ENCODE measurements around the gene CRCP.
"Not testable (repeated sequence)": the region's sequence is repeated elsewhere in the genome, so short reads cannot be mapped to it uniquely, and the experiment has no call there.

CRCP gene

DNA sequence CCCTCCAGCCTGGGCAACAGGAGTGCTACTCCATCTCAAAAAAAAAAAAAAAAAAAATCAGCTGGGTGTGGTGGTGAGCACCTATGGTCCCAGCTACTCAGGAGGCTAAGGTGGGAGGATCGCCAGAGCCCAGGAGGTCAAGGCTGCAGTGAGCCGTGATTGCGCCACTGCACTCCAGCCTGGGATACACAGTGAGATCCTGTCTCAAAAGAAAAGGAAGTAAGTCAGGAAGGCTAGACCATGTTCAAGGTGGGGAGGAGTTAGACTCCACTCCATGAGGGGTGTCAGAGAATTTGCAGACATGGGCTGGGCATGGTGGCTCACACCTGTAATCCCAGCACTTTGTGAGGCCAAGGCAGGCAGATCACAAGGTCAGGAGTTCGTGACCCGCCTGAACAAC, 6.2 kb upstream of the CRCP start:
- not testable (repeated sequence) for DNase-seq (ENCODE audit: low read depth)

DNA sequence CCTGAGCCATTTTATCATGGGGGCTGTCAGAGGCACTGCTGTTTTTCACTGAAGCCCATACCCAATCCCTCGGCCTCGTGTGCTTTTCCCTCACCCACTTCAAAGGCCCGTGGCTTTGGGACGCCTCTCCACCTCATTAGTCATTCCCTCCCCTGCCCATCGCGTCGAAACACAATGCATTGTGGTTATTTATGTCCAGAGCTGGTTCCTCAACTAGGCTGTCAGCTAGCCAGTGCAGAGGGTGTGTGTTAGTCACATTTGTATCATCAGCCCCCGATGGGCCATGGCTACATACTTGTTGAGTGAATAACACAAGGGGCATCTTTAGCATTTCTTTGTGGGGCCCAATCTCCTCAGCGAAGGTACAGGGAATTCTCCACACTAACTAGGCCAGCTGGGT, 3.8 kb upstream of the CRCP start:
- DNase-seq (ENCODE audit: low read depth): peak; percentile 84

DNA sequence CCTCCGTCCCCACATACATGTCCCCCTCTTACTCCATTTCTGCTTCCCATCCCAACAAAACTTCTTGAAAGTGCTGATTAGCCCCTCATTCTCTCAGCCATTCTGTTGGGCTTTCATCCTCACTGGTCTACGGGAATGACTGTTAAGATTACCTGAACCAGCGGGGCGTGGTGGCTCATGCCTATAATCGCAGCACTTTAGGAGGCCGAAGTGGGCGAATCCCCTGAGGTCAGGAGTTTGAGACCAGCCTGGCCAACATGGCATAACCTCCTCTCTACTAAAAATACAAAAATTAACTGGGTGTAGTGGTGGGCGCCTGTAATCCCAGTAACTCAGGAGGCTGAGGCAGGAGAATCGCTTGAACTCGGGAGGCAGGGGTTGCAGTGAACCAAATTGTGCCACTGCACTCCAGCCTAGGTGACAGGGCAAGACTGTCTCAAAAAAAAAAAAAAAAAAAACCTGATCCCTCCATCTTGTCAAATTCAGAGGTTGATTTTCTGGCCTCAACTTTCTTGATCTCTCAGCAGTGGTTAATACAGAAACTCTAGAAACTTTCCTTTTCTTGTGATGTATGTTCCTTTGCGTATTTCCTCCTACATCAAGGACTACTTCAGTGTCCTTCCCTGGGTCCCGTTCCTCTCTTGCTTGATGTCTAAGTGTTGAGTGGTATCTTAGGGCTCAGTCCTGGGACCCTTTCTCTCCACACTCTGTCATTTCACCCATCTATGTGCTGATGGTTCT, 2.2 kb downstream of the CRCP start:
- not testable (repeated sequence) for DNase-seq (ENCODE audit: low read depth)

DNA sequence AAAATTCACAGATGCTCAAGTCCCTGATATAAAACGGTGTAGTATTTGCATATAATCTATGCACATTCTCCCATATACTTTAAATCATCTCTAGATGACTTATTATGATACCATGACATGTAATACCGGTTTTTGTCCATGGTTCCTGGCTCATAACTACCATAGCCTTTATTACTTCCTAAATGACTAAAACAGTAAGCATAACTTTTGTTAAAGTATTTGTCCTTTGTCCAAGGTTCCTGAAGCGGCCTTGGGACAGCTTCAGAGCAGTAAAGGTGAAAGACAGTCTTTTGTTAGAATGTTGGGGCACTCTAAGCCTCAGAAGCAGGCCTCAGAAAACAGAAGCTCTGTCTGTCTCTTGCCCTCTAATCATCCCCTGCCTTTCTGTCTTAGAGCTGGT, 4.0 kb downstream of the CRCP start:
- no peak for DNase-seq (ENCODE audit: low read depth)

DNA sequence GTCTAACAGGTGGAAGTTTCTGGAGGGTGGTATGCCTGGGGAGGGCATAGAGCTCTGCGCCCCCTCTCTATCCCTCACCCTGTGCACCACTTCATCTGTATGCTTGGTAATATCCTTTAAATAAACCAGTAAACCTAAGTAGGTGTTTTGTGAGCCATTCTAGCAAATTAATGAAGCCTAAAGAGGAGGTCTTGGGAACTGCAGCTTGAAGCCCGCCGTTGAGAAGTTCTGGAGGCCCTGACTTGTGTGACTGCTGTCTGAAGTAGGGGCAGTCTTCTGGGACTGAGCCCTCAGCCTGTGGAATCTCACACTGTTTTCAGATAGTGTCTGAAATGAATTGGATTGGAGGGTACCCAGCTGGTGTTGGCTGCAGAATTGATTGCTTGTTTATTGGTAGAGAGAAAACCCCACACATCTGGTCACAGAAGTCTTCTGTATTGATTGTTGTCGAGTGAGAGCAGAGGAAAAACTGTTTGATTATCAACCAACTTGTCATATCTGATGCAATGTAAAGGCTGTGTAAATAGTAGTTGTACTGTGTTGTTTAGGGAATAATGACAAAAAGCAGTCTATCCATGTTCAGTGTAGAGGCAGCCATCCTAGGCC, 4.7 kb downstream of the CRCP start:
- no peak for DNase-seq (ENCODE audit: low read depth)

DNA sequence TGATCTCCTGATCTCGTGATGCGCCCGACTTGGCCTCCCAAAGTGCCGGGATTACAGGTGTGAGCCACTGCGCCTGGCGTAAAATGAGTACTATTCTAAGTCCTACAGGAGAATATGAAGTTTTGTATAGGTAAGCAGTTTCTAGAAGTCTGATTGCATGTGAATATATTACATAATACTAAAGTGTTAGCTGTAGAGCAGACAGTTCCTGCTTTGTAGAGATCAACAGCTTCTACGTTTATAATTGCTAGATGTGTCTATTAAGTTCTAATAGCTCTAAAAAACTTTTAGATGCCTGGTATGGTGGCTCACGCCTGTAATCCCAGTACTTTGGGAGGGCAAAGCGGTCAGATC, 8.5 kb downstream of the CRCP start:
- no peak for DNase-seq (ENCODE audit: low read depth)

DNA sequence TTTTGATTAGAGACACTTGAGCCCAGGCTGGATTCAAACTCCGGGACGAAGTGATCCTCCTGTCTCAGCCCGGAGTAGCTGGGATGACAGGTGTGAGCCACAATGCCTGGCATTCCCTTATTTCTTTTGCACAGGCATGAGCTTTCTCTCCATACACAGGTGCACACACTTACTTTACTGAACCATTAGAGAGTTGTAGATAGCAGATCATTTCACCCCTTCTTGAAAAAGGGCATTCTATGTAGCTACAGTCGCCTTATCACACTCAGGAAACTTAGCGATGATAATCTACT, 9.9 kb downstream of the CRCP start:
- not testable (repeated sequence) for DNase-seq (ENCODE audit: low read depth)

DNA sequence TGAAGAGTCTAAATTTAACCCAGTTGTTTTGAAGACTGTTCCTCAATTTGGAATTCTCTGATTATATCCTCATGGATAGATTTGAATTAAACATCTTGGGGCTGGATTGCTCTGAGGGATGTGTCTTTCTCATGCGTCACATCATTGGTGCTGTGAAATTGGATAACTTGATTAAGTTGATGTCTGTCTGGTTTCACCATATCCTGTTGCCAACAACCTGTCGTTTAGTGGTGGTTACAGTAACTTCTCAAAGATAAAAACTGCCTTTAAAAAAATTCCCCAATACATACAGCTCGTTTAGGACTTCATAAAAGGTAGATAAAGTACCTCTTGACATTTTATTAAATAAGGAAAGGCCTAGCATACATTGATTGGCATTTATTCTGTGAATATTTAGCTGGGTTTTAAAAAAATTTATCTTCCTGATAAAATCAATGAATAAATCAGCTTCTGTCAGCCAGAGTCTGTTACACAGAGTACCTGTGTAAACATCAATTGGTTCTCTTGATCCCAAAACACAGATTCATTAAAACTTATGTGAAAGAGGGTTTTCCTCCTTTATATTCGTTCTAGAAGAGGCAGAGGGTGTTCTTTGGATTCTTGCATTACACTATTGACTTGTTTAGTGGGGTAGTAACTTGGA, 10.5 kb downstream of the CRCP start:
- DNase-seq (ENCODE audit: low read depth): no peak

DNA sequence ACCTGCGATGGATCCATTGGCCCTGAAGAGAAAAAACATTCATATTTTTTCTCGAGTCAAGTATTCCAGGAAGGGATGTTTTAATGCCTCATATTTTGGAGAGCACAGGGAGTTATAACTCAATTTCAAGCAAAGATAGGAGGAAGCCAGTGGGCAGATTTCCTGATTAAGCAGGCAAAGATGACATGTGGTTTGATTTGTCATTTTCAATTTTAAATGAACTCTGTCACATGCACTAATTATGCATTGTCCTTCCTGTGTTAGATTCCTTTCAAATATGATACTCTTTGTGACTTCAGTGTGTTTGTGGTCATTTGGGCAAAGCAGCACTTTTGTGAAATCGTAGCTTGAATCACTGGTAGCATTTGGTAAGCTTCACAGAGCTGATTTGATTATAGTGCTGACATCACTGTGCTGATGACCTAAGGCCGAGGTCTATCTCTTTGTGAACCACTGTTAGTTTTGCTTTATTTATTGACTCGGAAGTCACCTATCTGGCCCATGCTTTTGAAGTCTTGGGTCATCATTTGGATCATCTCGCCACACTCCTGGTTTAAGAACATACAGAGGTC, 11.2 kb downstream of the CRCP start:
- not testable (repeated sequence) for DNase-seq (ENCODE audit: low read depth)

DNA sequence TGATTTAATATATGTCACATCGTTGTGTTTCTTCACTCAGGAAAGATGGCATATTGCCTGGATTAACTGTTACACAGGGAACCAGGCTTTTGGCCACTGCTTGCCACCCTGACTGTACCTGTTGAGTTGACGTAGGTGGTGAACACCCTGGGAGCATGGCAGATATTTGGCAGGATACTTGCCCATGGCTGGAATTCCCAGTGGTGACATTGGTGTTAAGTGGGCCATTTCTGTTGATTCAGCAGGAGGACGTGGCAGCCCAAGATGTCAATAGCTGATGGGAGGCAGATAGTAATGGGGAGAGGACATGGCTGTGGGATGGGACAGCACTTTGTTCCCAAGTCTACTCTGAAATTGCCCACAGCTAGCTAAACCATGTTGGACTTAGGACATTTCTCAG, 12.5 kb downstream of the CRCP start:
- not testable (repeated sequence) for DNase-seq (ENCODE audit: low read depth)

DNA sequence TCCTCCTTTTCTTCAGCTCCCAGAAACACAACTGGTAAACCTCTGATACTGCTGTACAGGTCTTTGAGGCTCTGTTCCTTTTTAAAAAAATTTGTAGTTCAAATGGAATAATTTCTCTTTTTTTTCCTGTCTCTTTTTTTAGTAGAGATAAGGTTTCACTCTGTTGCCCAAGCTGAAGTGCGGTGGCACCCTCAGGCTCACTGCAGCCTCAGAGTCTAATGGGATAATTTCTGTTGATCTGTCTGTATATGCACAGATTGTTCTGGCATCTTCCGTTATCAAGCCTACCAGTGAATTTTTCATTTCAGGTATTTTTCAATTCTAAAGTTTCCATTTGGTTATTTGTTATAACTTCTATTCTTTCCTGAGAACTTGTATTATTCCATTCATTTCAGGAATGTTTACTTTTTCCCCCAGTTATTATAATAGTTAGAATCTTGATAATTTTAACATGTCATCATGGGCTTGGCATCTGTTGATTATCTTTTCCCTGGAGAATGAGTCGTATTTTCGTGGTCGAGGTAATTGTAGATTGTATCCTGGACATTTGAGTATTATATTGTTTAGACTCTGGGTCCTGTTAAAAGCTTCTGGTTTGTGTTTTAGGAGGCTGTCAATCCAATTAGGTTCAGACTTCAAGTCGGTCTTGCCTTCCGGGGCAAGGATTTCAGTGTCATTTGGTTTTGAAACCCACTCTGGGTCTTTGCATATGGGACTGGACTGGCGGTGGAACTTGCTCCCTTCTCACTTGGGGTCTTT, 24.5 kb downstream of the CRCP start:
- DNase-seq (ENCODE audit: low read depth): no peak

DNA sequence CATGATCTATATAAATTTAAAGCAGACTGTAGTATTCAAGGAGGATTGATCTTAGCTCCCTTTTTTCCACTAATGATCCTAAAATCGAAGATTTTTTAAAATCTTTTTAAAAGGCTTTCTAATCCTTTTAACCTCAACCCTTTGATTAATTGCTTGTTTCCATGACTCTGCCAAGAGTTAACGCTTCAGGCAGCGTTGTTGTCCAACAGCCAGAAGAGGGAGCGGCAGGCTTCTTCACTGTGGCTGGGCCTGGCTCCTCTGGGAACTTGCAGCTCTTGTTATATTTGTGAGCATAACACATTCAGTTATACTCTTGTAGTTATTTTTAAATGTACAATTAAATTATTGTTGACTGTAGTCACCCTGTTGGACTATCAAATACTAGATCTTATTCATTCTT, 26.3 kb downstream of the CRCP start:
- peak; percentile 67 for DNase-seq (ENCODE audit: low read depth)

DNA sequence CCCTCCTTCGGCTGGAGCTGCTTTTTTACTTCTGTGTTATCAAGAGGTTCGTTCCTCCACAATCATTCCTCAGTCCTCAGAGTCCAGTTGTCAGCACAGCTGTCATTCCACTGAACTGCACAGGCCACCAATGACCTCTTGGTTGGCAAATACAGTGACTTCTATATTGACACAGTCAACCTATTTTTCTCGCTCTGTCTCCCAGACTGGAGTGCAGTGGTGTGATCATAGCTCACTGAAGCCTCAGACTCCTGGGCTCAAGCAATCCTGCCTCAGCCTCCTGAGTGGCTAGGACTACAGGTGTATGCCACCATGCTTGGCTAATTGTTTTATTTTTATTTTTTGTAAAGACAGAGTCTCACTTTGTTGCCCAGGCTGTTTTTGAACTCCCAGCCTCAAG, 27.7 kb downstream of the CRCP start:
- no peak for DNase-seq (ENCODE audit: low read depth)

DNA sequence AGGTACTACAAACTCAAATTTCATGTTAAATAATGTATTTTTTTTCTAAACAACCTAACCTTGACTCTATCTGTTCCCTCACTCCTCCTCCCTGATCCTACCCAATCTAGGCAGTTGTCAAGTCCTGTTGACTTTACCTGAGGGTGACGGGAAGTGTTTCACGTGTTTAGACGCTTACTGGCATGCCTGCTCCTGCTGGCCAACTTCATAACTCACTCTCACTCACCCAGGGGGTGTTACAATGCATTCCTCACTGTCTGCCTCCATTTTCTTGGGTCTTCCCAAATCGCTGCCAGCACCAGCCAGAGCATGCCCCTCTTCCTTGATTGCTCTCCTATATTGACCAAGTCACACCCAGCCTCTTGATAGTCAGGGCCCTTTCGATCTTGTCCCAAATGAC, 28.3 kb downstream of the CRCP start:
- no peak for DNase-seq (ENCODE audit: low read depth)

DNA sequence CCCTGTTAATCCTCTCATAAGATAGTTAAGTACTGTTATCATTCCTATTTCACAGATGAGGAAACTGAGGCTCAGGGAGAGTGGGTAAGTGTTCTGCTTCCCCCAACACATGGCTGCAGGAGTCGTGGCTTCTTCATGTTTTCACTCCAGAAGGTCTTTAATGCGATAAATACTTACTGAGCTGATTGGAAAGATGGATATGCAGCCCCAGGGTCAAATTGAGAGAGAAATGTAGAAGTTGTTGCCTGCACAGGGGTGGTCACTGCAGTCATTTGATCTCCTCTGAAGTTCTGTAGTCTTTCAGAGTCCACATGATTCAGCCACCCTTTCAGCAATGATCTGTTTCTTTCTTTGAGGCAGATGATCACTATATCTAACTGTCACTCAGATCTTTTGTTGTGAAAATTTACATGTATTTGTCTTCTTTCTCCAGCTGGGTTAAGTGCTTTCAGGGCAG, 29.3 kb downstream of the CRCP start:
- DNase-seq (ENCODE audit: low read depth): no peak

DNA sequence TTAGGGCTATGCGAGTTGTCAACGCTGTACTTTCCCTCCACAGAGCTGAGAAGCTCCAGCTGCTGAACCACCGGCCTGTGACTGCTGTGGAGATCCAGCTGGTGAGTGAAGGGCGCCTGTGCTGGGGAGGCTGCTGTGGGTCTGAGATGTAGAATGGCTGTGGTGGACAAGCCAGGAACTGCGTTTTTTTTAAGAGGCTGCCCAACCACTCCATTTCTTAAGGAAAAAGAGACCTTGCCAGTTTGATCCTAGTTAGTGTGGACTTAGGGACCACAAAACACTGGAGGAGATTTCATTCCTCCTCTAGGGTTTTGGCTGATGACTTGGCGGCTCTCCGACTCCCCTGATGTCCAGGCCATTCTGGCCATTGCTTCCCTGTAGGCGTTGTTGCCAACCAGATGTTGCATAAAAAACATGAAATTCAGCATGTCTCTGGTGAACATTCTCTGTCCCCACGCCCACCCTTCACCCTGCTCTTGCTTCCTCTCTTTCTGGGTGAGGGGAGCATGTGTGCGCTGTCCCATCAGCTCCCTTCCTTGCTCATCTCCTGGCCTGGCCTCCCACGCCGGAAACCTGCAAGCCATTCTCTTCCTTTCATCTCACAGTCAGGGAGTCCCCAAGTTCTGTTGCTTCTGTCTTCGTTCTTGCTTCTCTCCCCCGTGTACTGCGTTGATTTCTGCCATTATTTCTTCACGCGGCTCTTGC, 30.9 kb downstream of the CRCP start:
- DNase-seq (ENCODE audit: low read depth): no peak

DNA sequence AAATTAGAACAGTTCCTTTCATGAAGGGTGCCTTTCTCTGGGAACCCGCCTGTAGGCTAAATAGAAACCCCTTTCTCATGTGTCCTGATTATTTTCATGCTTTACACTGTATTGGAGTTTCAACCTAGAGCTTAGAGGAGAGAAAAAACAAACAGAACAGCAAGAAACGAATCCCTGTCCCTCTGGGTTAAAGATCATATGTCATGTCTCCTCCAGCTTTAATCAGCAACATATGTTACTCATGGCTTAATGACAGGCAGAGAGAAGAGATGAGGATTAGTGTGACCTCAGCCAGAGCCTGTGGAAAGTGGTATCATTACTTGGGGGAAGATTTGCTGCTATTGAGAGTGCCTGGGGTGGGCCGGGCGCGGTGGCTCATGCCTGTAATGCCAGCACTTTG, 32.1 kb downstream of the CRCP start:
- peak; percentile 44 for DNase-seq (ENCODE audit: low read depth)

DNA sequence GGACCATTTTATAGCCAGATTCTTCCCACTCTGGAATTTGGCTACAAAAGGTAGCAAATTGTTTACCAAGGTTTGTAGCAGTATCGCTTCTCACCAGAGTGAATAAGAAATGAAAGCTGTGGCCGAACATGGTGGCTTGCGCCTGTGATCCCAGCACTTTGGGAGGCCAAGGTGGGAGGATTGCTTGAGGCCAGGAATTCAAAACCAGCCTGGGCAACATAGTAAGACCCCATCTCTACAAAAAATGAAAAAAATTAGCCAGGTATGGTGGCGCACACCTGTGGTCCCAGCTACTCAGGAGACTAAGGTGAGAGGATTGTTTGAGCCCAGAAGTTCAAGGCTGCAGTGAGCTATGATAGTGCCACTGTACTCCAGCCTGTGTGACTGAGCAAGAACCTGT, 33.0 kb downstream of the CRCP start:
- DNase-seq (ENCODE audit: low read depth): not testable (repeated sequence)

DNA sequence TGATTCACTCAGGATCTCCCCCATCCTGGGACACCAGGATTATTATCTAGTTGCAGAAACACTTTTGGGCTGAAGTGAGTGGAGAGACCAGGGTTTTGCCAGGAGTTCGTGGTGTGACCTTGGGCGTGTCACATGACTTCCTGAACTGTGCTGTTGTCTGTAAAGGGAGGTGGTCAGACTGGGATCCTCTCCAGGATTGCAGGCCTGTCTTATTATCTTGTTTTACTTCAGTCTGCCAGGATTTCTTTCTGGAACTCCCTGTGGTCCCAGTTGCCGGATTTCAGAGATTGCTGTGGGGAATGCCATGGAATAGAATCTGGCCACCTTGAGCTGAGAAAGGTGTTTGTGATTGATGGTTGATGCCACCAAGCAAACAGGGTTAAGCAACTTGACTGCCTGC, 35.8 kb downstream of the CRCP start:
- peak; percentile 42 for DNase-seq (ENCODE audit: low read depth)

DNA sequence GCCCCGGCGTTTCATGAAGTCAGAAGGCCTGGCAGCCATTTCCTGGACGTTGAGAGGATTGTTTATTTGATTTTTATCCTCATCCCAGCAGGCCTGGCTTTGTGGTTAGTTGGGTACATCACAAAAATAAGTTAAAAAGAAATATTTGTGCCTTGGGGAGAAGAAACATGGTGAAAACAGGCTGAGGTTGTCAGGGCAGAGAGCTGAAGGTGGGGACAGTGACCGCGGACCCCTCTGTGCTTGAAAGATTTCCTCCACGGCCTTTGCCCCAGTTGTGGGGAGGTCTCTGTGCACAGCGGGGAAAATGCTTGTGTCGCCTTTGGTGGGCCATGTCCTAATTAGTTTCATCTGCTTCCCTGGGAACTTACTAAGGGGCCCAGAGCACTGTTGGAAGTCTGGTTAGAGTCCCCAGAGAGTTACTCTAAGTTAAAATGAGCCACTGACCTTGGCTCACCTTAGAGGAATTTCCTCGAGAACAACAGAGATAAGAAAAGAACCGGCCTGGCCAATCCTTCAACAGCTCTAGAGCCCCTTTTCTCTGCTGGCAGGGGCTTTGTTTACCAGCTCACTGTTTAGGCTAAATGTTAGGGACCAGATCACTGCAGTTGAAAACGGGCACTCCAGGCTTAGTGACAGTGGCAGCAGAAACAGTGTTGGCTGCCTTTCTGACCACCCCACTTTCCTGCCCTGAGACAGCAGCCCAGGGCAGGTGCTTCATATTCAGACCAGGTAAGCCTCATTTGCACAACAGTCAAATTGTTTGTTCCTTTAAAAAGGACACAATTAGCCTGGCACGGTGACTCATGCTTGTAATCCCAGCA, 37.9 kb downstream of the CRCP start:
- peak; percentile 37 for DNase-seq (ENCODE audit: low read depth)

DNA sequence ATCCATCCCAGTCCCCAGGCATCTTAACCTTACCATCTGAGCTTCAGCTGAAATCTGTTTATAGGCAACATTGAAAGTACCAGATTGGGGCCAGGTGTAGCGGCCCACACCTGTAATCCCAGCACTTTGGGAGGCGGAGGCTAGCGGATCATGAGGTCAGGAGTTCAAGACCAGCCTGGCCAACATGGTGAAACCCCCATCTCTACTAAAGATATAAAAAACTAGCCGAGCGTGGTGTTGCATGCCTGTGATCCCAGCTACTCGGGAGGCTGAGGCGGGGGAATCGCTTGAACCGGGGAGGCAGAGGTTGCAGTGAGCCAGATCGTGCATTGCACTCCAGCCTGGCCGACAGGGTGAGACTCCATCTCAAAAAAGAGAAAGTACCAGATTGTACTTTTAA, 39.0 kb downstream of the CRCP start:
- no peak for DNase-seq (ENCODE audit: low read depth)

Data from GM04504 (cell line).